K562 (cell line): Measurements from ENCODE around the gene NELFA. TPM values are rescaled to one million over a fixed set of nuclear protein-coding genes. Genes with fewer than 3 reads are reported as not detected.

ENCODE experiments used
- ATF7 ChIP-seq: fragments of 450-650 bp; IDR thresholded peaks from 2 replicates; pipeline ENCODE4 v1.7.1; 2014; ENCODE audit warnings: mild to moderate bottlenecking, moderate library complexity
- BDP1 ChIP-seq: IDR thresholded peaks from 3 replicates; pipeline ENCODE4 v1.6.1; 2011; ENCODE audit not compliant: insufficient read length, insufficient read depth
- ELK3 ChIP-seq: fragments of 450-650 bp; formaldehyde crosslinking; IDR thresholded peaks from 2 replicates; pipeline ENCODE4 v1.4.0; 2020; ENCODE audit warnings: mild to moderate bottlenecking
- FOXP4 ChIP-seq: sonication (generic); formaldehyde crosslinking; IDR thresholded peaks from 2 replicates; pipeline ENCODE4 v1.8.0; 2022; ENCODE audit warnings: mild to moderate bottlenecking, missing genetic modification reagents, borderline replicate concordance
- HDAC2 ChIP-seq: fragments of 450-650 bp; IDR thresholded peaks from 2 replicates; pipeline ENCODE4 v1.6.1; 2016; ENCODE audit warnings: mild to moderate bottlenecking
- HOMEZ ChIP-seq: fragments of 250-450 bp; sonication (Bioruptor Pico); IDR thresholded peaks from 2 replicates; pipeline ENCODE4 v1.4.0; 2020; ENCODE audit warnings: mild to moderate bottlenecking, moderate library complexity
- JUNB ChIP-seq: fragments of 450-650 bp; formaldehyde crosslinking; conservative IDR thresholded peaks from 2 replicates; pipeline ENCODE4 v1.4.0; 2020; ENCODE audit warnings: mild to moderate bottlenecking
- L3MBTL2 ChIP-seq: fragments of 450-650 bp; IDR thresholded peaks from 2 replicates; pipeline ENCODE4 v1.6.1; 2016; ENCODE audit warnings: mild to moderate bottlenecking, moderate library complexity
- MNT ChIP-seq, 2 experiments: fragments of 450-650 bp; conservative IDR thresholded peaks; 2 replicates each; pipeline ENCODE4 v1.6.1; 2017; ENCODE audit warnings: mild to moderate bottlenecking in 2 of 2, moderate library complexity in 2 of 2
- MYBL2 ChIP-seq, 2 experiments: fragments of 450-650 bp in 1 of 2; sonication (generic) in 1 of 2; formaldehyde crosslinking in 1 of 2; IDR thresholded peaks; 2 replicates each; pipeline versions ENCODE4 v1.6.1 to v1.8.1; 2017 to 2022; ENCODE audit warnings: borderline replicate concordance in 1 of 2, inconsistent platforms in 1 of 2, low read depth in 1 of 2, mild to moderate bottlenecking in 1 of 2, missing genetic modification reagents in 1 of 2, moderate library complexity in 1 of 2
- PRPF4 ChIP-seq: fragments of 200-400 bp; formaldehyde crosslinking; IDR thresholded peaks from one replicate; pipeline ENCODE4 v1.6.1; 2017; ENCODE audit warnings: low read length, low read depth, mild to moderate bottlenecking; ENCODE audit not compliant: insufficient read depth, poor library complexity, severe bottlenecking
- PURB ChIP-seq: sonication (generic); formaldehyde crosslinking; IDR thresholded peaks from 2 replicates; pipeline ENCODE4 v1.9.0; 2021; ENCODE audit warnings: low read depth, mild to moderate bottlenecking, missing genetic modification reagents
- RCOR1 ChIP-seq, 2 experiments: IDR thresholded peaks; 2 replicates each; pipeline ENCODE4 v1.6.1; 2012; ENCODE audit warnings: low read depth in 2 of 2, low read length in 2 of 2, borderline replicate concordance in 1 of 2, improper control_type of control experiment in 1 of 2
- SLC30A9 ChIP-seq: fragments of 250-450 bp; sonication (Bioruptor Pico); IDR thresholded peaks from 2 replicates; pipeline ENCODE4 v1.8.0; 2022; ENCODE audit warnings: mild to moderate bottlenecking, moderate library complexity
- SP1 ChIP-seq: sonication (generic); formaldehyde crosslinking; IDR thresholded peaks from 2 replicates; pipeline ENCODE4 v1.8.1; 2022; ENCODE audit warnings: mild to moderate bottlenecking, missing genetic modification reagents
- TAF1 ChIP-seq: IDR thresholded peaks from 2 replicates; pipeline ENCODE4 v1.6.1; 2011; ENCODE audit warnings: mild to moderate bottlenecking, low read length, moderate library complexity; ENCODE audit not compliant: insufficient read depth, control insufficient read depth, severe bottlenecking; ENCODE audit errors: extremely low read depth
- ZNF212 ChIP-seq: fragments of 450-650 bp; formaldehyde crosslinking; IDR thresholded peaks from 2 replicates; pipeline ENCODE4 v1.4.0; 2020; ENCODE audit warnings: mild to moderate bottlenecking
- ZNF551 ChIP-seq: fragments of 250-450 bp; sonication (Bioruptor Pico); IDR thresholded peaks from 2 replicates; pipeline ENCODE4 v1.5.0; 2021; ENCODE audit warnings: mild to moderate bottlenecking, moderate library complexity
- ZNF699 ChIP-seq: fragments of 250-450 bp; sonication (Bioruptor Pico); IDR thresholded peaks from 2 replicates; pipeline ENCODE4 v1.8.0; 2021; ENCODE audit warnings: mild to moderate bottlenecking, moderate library complexity; ENCODE audit not compliant: insufficient replicate concordance
- polyA plus RNA-seq, 8 experiments: library from polyadenylated mRNA; depleted of rRNA in 4 of 8; stranded (reverse) in 5 of 8; unstranded in 3 of 8; fragments of >200 nt; fragmentation: Nextera tagmentation in 2 of 8; fragmentation: Illumina TruSeq in 1 of 8; extraction: Ambion mirVana in 2 of 8; extraction: Trizol in 1 of 8; gene quantifications; 2 replicates each; pipeline versions ENCODE4 v1.2.1 to v1.2.3, GENCODE V29; 2011 to 2014; ENCODE audit warnings: inconsistent platforms in 1 of 8, missing spikeins in 1 of 8
- total RNA-seq, 7 experiments: library from RNA; depleted of rRNA in 6 of 7; stranded (reverse); fragments of >200 nt in 6 of 7; fragmentation: Illumina TruSeq in 2 of 7; extraction: Trizol in 2 of 7; gene quantifications; 2 replicates each; pipeline versions ENCODE4 v1.2.1 to v1.2.3, GENCODE V29; 2011 to 2021; ENCODE audit warnings: low replicate concordance in 1 of 7

Gene NELFA
- total and polyA plus RNA-seq, 9 of the 15 experiments (the other 6 are each of a cell fraction or from before 2014, with no cell fraction given) = 0.76 to 59.6 (median 14.8) TPM

GRCh38 chr4:2008921-2009650 lies at the start of gene NELFA (continued):
- no peak for TF ChIP-seq ZNF699 (CRISPR knock-in tag)
- no peak for TF ChIP-seq PURB (CRISPR knock-in tag)
- TF ChIP-seq SLC30A9 (CRISPR knock-in tag) = no peak
- no peak for TF ChIP-seq ZNF212 (CRISPR knock-in tag)
- no peak for TF ChIP-seq HOMEZ (CRISPR knock-in tag)
- peak; percentile 65; the same call in 1 of the 2 replicates for TF ChIP-seq JUNB (CRISPR knock-in tag)
- TF ChIP-seq FOXP4 (CRISPR knock-in tag) = peak; percentile 94; the same call in 1 of the 2 replicates
- no peak for TF ChIP-seq ZNF551 (CRISPR knock-in tag)
- peak; percentile 83 for TF ChIP-seq SP1
- no peak for TF ChIP-seq HDAC2
- peak; percentile 100 for TF ChIP-seq TAF1
- TF ChIP-seq ELK3 (CRISPR knock-in tag) = 0 out of 2 replicates have a peak, but pooled peaks have one; percentile 48
- TF ChIP-seq MYBL2 (IDR thresholded peaks at IDR 0.05; ENCODE audit: low read depth) = no peak; the same call in 1 of the 2 replicates
- TF ChIP-seq MYBL2 (CRISPR knock-in tag; IDR thresholded peaks at IDR 0.05; ENCODE audit: borderline replicate concordance) = no peak
- peak; percentile 99 for TF ChIP-seq ATF7
- peak; percentile 95 for TF ChIP-seq L3MBTL2
- TF ChIP-seq MNT (conservative IDR thresholded peaks at IDR 0.05) = peak; percentile 66 to 82
- TF ChIP-seq BDP1 = no peak
- peak; percentile 32 for TF ChIP-seq PRPF4
- TF ChIP-seq RCOR1 (IDR thresholded peaks at IDR 0.05; ENCODE audit: borderline replicate concordance in 1 of 2, low read depth in 2 of 2, low read length in 2 of 2) = no peak
